Epidermal melanocyte (primary cell): ENCODE data around the gene FAM47E.
"Not testable (repeated sequence)": the region's sequence is repeated elsewhere in the genome, so short reads cannot be mapped to it uniquely, and the experiment has no call there.

ENCODE experiments used
- DNase-seq: peaks from one replicate; pipeline ENCODE4 v3.0.0; 2011; ENCODE audit warnings: low spot score; ENCODE audit not compliant: insufficient read length

The FAM47E gene

DNA sequence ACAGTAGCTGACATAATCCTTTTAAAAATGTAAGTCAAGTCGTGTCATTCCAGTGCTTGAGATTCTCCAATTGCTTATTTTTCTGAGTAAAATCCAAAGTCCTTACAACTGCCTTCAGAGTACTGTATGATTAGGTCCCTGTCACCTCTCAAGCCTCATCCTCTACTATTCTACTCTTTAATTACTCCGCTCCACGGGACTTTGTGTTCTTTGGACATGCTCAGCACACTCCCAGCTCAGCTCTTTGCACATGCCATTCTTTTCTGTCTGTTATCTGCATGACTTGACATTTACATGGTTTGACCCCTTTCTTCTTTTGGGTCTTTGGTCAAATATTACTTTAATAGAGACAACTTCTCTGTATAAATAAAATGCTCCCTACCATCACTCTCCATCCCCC lies 15.1 kb downstream of the FAM47E start:
- DNase-seq: no peak

DNA sequence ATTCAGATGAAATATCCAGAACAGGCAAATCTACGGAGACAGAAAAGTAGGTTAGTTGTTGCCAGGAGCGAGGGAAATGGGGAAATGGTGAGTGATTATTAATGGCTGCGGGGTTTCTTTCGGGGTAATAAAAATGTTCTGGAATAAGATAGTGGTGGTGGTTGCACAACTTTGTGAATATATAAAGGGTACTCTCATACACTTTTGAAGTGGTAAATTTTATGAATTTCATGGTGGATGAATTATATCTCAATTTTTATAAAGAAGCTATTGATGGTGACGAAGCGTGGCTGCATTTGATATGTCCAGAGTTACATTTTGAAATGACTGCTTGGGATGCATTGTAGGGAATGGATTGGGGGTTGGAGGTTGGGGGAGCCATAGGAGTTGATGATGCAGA lies 16.3 kb downstream of the FAM47E start:
- DNase-seq: peak; percentile 23

DNA sequence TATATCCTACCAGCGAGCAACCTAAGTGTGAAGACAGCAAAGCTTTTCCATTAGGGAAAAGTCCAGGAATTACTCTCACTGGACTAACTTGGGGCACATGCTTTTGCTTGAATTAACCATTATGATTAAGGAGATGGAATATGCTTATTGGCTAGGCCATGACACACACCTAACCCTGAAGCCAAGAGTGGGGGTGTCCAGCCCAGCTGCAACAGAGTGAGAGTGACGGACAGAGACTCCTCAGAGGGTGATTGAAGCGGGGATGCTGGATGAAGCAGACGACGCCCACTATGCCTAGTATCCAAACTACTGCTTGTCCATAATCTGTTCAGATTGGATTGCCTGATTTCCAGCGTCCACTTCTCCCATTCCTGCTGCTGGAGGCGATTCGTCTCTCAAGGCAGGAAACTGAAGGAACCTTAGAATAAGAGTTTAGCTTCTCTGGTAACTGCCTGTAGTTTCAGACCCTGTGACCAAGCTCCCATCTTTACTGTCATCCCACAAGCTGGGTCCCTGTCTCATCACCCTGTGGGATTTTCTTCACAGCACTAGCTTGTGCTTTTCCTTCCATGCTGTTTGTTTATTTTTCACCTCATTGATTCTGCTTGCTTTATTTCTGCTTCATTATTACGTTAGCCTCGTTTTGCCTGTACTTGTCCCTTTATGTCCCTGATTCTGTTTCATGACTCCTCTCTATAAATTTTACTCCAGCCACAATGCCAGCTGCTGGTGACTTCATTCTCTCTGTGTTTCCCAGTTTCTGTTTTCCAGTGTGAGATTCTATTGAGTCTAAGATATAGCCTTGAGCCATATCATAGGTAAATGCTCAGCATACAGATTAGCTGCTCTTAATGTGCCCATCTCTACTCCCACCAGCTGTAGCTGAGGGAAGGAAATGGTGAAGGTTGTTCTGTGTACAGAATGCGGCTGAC lies 19.0 kb downstream of the FAM47E start:
- DNase-seq: no peak

- DNase-seq: no peak
Measured at GRCh38 chr4:76271248-76271647, 19.7 kb downstream of the FAM47E start.

- no peak for DNase-seq
Measured at GRCh38 chr4:76272073-76272472, 20.6 kb downstream of the FAM47E start.

- DNase-seq: no peak
Measured at GRCh38 chr4:76272582-76272981, 21.1 kb downstream of the FAM47E start.

GRCh38 chr4:76272999-76273398 lies 21.5 kb downstream of the FAM47E start:
- DNase-seq: no peak

DNA sequence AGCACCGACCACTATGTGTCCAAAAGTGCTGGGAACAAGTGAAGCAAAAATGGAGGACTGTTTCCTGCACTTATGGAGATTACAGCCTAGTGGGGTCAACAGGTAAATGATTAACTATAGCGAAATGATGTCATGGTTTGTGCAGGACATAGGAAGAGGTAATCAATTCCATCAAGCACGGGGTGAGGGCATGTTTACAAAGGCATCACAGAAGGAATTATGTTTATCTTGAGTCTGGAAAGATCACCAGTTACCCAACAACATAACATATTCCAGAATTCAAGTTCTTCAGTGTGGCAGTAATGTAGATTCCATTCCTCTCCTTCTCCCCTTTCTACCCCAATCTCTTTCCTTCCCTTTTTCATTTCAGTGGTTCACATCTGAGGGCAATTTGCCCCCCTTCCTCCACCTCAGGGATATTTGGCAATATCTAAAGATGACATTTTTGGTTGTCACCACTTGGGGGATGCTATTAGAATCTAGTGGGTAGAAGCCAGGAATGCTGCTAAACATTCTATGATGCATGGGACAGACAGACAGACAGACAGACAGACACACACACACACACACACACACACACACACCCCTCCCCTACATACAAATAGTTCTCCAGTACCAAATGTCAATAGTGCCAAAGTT lies 24.1 kb downstream of the FAM47E start:
- DNase-seq: no peak

DNA sequence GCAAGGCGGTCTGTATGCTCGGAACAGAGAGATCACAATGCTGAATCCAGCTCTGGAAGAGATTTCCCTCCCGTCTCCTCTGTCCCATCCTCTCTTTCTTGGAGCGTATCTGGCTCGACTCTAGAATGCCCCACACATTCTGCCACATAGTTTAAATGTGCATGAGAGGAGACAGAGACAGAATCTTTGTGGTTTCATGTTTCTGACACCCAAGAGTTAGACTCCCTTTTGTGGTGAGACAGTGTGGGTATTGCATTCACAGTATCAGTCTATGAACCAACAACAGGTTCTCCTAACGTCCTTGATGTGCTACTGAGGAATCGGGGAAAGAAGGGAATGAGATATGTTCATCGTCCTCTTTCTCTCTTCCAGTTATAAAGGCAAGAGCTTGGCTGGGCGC lies 25.3 kb downstream of the FAM47E start:
- no peak for DNase-seq

- DNase-seq: no peak
Measured at GRCh38 chr4:76277667-76278066, 26.1 kb downstream of the FAM47E start.

- no peak for DNase-seq
Measured at GRCh38 chr4:76278583-76278982, 27.1 kb downstream of the FAM47E start.

GRCh38 chr4:76279462-76279861 lies 27.9 kb downstream of the FAM47E start:
- DNase-seq: no peak

DNA sequence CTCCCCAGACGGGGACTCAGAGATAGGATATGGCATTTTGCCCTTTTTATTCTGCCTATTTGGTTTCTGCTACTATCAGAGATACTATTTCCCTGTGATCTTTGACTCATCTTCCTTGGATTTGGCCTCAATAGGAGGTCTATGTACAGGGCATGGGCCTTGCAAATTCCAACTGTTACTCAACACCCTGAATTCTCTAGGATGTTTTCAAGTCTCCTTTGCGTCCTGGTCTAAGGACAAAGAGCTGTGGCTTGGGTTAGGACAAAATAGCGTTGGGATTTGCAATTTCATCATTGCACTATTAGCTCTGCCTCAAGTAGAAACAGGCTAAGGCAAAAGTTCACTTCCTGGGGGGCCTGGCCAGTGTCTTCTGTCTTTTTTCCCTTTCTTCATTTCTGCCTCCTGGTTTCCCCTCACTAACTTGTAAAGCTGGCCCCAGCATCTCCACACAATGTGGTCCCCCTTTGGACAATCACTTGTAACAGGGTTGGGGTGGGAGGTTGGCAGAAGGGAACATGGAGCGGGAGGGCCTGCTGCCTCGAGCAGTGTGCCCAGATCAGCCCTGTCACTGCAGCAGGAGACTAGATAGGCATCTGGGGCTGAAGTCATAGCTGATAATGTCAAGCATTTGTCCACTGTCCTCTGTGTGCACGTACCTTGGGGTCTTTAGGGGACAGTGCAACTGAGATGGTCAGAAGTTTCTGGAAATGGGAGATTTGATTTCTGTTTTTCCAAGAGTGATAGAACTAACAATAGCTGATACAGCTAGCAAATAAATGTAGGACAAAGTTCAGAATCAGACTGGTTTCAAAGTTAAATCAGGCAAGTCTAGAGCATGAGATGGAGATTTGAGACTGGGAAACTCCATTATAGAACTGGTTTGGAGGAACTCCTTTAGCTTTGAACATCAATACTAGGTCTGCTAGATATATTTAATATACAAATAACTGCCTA lies 29.2 kb downstream of the FAM47E start:
- no peak for DNase-seq

DNA sequence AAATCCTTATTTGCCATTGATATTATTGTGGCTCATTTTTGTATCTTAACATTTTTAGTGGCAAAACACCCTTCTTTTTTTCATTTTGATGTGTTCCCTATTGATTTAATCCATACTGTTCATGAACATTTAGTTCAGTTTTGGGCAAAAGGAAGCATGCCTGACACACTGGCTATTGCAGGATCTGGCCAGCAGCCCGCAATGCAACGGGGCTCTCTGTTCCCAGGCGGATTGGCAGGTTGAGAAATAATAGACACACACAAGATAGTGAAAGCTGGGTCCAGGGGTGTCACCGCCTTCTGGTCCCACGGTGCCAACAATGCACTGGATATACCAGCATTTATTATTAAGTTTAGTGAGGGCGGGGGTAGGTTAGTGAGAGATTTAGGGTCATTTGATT lies 30.1 kb downstream of the FAM47E start:
- not testable (repeated sequence) for DNase-seq

DNA sequence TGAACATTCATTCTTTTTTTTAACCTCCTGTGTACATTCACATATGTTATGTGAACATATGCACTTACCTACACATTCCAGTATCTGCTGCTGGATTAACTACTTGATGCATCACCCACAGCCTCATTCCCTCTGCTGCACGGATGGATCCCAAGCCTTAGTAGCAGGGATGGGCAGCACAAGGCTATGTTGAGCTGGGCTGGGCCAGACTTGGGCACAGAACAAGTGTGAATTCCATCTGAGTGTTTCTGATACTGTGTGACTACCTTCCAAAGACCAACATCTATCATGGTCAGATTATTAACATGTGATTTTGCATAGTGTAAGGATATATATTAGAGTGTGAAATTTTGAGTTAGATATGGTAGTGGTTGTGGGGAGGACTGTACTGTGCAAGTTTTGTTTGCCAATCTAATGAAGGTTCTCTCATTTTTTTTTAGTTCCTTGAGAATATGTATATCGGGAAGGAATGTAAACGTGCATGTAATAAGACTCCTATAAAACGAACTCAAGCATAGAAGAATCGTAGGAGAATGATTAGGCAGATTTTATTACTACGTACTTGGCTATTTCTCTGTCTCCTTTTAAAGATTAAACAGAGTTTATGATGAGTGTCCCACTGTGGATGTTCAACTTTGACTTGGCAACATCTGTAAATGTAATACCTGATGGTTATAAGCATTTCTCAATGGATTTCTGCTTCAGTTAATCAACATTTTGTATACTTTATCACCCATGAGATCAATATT lies 31.6 kb downstream of the FAM47E start:
- no peak for DNase-seq

GRCh38 chr4:76283900-76284299 lies 32.4 kb downstream of the FAM47E start:
- DNase-seq: no peak

DNA sequence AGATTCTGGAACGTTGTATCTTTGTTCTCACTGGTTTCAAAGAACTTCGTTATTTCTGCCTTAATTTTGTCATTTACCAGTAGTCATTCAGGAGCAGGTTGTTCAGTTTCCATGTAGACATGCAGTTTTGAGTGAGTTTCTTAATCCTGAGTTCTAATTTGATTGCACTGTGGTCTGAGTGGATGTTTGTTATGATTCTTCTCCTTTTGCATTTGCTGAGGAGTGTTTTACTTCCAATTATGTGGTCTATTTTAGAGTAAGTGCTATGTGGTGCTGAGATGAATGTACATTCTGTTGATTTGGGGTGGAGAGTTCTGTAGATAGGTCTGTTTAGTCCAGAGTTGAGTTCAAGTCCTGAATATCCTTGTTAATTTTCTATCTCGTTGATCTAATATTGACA lies 36.3 kb downstream of the FAM47E start:
- DNase-seq: not testable (repeated sequence)

DNA sequence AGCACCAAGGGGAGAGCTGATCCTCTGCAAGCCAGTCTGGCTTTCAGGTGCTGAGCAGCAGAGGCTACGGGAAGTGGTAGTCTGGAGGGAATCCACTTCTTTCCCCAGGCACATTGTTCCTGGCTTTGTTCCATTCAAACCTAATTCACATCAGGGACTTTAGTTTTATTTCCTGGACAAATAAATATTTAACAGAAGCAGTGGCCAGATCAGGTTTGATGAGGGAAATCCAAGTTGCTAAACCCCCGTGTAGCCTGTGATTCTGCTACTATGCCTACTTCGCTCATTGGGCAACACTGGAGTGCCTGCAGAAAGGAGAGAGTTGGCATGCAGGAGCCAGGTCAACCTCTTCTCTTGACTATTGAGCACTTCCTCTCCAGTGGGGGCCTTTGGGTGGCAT lies 41.2 kb downstream of the FAM47E start:
- DNase-seq: no peak

- DNase-seq: no peak
Measured at GRCh38 chr4:76293772-76294171, 42.3 kb downstream of the FAM47E start.

- DNase-seq: no peak
Measured at GRCh38 chr4:76296286-76296820, 44.8 kb downstream of the FAM47E start.

GRCh38 chr4:76298227-76298626 lies 46.7 kb downstream of the FAM47E start:
- DNase-seq: no peak
